CD4-positive, CD25-positive, alpha-beta regulatory T cell (primary cell): ENCODE results near the gene B4GALNT1. TPM values are rescaled to one million over a fixed set of nuclear protein-coding genes. Genes with fewer than 3 reads are reported as not detected.

Source experiments
- ATAC-seq, 2 donors: fragments of 150-1000 bp; cut with Tn5 transposase; one replicate each; pipeline ENCODE4 v1.10.0; 2021; ENCODE audit warnings: low read depth in 2 of 2, moderate number of reproducible peaks in 2 of 2, moderate library complexity in 1 of 2
- DNase-seq, 3 donors: peaks; one replicate each; pipeline versions ENCODE4 v3.0.0 to v3.0.0-alpha.2; 2012 to 2022; ENCODE audit warnings: mixed read lengths in 1 of 3
- H3K27ac ChIP-seq: one replicate; pipeline ENCODE4 v1.7.0; 2013; ENCODE audit warnings: mild to moderate bottlenecking, low read length; ENCODE audit not compliant: insufficient read depth, poor library complexity, severe bottlenecking
- H3K27me3 ChIP-seq: one replicate; pipeline ENCODE4 v1.7.0; 2013; ENCODE audit warnings: low read length; ENCODE audit not compliant: control insufficient read depth, insufficient read depth
- H3K36me3 ChIP-seq: one replicate; pipeline ENCODE4 v1.7.0; 2013; ENCODE audit warnings: mild to moderate bottlenecking, low read length, moderate library complexity; ENCODE audit not compliant: control insufficient read depth, insufficient read depth
- H3K4me1 ChIP-seq: 2 replicates; pipeline ENCODE4 v1.7.0; 2013; ENCODE audit warnings: mild to moderate bottlenecking, low read length; ENCODE audit not compliant: insufficient read depth, control insufficient read depth, poor library complexity, severe bottlenecking
- H3K4me3 ChIP-seq: one replicate; pipeline ENCODE4 v1.7.0; 2013; ENCODE audit warnings: low read depth, mild to moderate bottlenecking, low read length, moderate library complexity
- H3K9me3 ChIP-seq, 2 experiments: 1 replicate in 1 of 2; 2 replicates in 1 of 2; pipeline ENCODE4 v1.7.0; 2013; ENCODE audit warnings: low read length in 2 of 2, mild to moderate bottlenecking in 1 of 2, moderate library complexity in 1 of 2; ENCODE audit not compliant: control insufficient read depth in 2 of 2
- H3K27ac Mint-ChIP-seq, 3 donors: one replicate each; pipeline ENCODE4 v1.8.0; 2020 to 2022; ENCODE audit warnings: mild to moderate bottlenecking in 3 of 3, mixed read lengths in 3 of 3, moderate library complexity in 2 of 3
- H3K27me3 Mint-ChIP-seq: one replicate; pipeline ENCODE4 v1.8.0; 2022; ENCODE audit warnings: mild to moderate bottlenecking, mixed read lengths
- H3K36me3 Mint-ChIP-seq: one replicate; pipeline ENCODE4 v1.8.0; 2020; ENCODE audit warnings: mixed read lengths
- H3K4me1 Mint-ChIP-seq, 4 donors: one replicate each; pipeline ENCODE4 v1.8.0; 2020 to 2022; ENCODE audit warnings: mixed read lengths in 4 of 4, mild to moderate bottlenecking in 1 of 4
- H3K4me3 Mint-ChIP-seq, 4 donors: one replicate each; pipeline ENCODE4 v1.8.0; 2020 to 2022; ENCODE audit warnings: mild to moderate bottlenecking in 4 of 4, mixed read lengths in 4 of 4, moderate library complexity in 3 of 4
- H3K9me3 Mint-ChIP-seq, 7 donors: one replicate each; pipeline ENCODE4 v1.8.0; 2020 to 2022; ENCODE audit warnings: mixed read lengths in 7 of 7, mild to moderate bottlenecking in 3 of 7, moderate library complexity in 2 of 7
- polyA plus RNA-seq, 4 donors: library from polyadenylated mRNA; unstranded; fragments of 300-500 nt; fragmentation: Illumina TruSeq; gene quantifications; one replicate each; pipeline ENCODE4 v1.2.3, GENCODE V29; 2021
- total RNA-seq: library from RNA; stranded (reverse); gene quantifications from one replicate; pipeline ENCODE4 v1.2.3, GENCODE V29; 2022

B4GALNT1 gene
- total and polyA plus RNA-seq, 5 donors from 2014 or later: not detected

DNA sequence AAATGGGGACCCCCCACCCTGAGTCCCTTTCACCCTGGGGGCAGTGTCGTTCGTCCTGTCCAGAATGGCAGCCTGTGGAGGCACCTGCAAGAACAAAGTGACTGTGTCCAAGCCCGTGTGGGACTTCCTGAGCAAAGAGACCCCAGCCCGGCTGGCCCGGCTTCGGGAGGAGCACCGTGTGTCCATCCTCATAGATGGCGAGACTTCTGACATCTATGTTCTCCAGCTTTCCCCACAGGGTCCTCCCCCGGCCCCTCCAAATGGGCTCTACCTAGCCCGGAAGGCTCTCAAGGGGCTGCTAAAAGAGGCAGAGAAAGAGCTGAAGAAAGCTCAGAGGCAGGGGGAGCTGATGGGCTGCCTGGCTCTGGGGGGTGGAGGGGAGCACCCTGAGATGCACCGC, 26.2 kb downstream of the B4GALNT1 start:
- no peak for DNase-seq
- Mint-ChIP-seq H3K4me1 (peaks cover 0 to 43% (median 7%) of the 10 kb centered on the region in 4 donors), H3K27me3 (peaks cover 9% of the 10 kb centered on the region)

DNA sequence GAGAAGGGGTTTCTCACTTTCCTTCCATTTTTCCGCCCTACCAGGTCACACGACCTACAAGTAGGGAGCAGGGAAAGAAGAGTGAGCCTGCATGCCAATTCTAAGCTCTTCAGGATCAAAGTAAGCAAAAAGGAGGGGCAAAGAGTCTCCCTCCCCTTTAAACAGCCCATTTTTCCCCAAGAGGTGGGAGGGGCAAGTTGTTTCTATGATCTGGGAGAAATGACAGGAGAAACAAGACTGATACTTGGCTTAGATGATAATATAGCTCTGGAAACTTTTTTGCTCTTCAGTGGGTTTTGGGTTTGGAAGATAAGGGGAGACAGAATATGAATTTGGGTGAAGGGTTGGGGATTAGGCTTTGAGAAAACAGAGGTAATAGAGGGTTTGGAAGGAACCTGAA, 26.6 kb downstream of the B4GALNT1 start:
- Mint-ChIP-seq H3K27me3 (peaks cover 9% of the 10 kb centered on the region), H3K9me3 (peaks cover 0 to 2% (median 0%) of the 10 kb centered on the region in 7 donors), H3K27ac (peak overlapping the region in 1 of 3 donors; percentile 43), H3K4me3 (peak overlapping the region; percentile 27 to 88 (median 78)), H3K4me1 (peaks cover 0 to 42% (median 7%) of the 10 kb centered on the region in 4 donors), H3K36me3 (peaks cover 20% of the 10 kb centered on the region)
- Histone ChIP-seq H3K4me3 (no peak overlapping the region), H3K4me1 (peaks cover 28% of the 10 kb centered on the region), H3K36me3 (peaks cover 17% of the 10 kb centered on the region), H3K27me3 (no peaks in the 10 kb centered on the region), H3K27ac (no peak overlapping the region), H3K9me3 (no peaks in the 10 kb centered on the region)
- DNase-seq: no peak
- no peak for ATAC-seq

More for the DNA sequence above, 26.2 kb downstream of the B4GALNT1 start:
- Histone ChIP-seq H3K27me3 (no peaks in the 10 kb centered on the region), H3K36me3 (peaks cover 13% of the 10 kb centered on the region), H3K27ac (no peak overlapping the region), H3K9me3 (no peaks in the 10 kb centered on the region), H3K4me3 (no peak overlapping the region), H3K4me1 (peaks cover 32% of the 10 kb centered on the region)
- Mint-ChIP-seq H3K36me3 (peaks cover 16% of the 10 kb centered on the region), H3K9me3 (peaks cover 0 to 2% (median 0%) of the 10 kb centered on the region in 7 donors), H3K27ac (peak overlapping the region in 1 of 3 donors; percentile 43), H3K4me3 (peak overlapping the region in 3 of 4 donors; percentile 10 to 88 (median 87))
- ATAC-seq: no peak

DNA sequence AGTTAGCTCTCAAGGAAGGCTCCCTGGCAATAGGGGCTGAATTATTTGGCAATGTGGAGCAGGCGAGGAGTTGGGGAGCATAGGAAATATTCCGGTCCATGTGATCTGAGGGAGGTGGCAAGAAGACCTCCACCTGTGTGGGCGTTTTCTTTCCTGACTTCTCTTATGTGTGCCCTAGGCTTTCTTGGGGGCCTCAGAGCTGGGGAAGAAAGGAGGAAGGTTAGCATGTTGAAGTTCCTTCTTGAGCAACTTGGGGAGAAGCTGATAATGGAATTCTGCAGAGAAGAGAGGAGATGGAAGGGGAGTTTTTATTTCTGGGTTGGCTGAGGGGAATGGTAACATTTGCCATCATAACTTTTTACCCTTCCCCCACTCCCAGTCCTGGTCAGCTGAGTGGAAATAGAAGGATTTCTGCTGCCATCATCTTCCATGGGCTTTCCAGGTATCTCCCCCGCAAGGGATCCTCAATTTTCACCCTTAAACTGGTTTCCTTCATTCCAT, 27.1 kb downstream of the B4GALNT1 start:
- DNase-seq: no peak
- no peak for ATAC-seq
- Mint-ChIP-seq H3K27me3 (peaks cover 8% of the 10 kb centered on the region), H3K9me3 (peaks cover 0 to 2% (median 0%) of the 10 kb centered on the region in 7 donors), H3K4me1 (peaks cover 0 to 41% (median 7%) of the 10 kb centered on the region in 4 donors), H3K27ac (peak overlapping the region in 2 of 3 donors; percentile 53 to 77), H3K36me3 (peaks cover 25% of the 10 kb centered on the region), H3K4me3 (peak overlapping the region; percentile 88 to 94 (median 89))
- H3K27me3 ChIP-seq: no peaks in the 10 kb centered on the region
- peaks cover 23% of the 10 kb centered on the region for H3K4me1 ChIP-seq
- no peaks in the 10 kb centered on the region for H3K9me3 ChIP-seq
- H3K27ac ChIP-seq: no peak overlapping the region
- H3K36me3 ChIP-seq: peaks cover 22% of the 10 kb centered on the region
- peak overlapping the region; percentile 44 for H3K4me3 ChIP-seq

DNA sequence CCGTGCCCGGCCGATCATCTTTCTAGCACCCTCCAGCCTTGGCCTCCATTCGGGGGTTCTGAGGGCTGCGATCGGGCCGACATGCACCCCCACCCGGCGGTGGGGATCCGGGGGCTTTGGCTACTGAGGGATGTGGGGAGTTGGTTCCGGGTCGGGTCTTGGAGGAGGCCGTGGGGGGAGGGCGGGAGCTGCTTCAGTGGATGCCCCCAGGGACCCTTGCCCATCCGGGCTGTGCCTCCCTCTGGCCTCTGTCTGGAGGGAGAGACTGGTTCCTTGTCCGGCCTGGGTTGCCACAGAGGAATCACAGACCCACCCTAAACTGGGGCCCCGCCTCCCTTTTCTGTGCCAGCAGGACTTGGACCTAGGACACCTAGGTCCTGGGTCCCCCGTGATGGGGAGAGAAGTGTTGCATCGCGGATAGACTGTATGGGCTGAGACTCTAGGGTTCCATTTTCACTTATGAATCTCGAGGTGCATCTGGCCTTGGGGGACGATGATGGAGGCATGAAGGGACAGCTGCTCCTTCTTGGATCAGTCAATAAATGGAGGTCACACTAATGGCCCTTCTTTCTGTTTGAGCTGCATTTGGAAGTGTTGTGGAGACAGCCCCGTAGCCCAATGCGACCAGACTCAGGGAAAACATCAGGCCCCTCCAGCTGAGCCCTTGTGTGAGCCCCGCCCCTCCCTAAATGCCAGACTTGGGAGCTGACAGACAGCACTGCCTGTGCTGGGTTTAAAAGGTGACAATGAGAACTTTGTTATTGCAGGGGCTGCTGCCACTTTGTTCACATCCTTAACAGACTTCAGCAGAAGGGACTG, 27.8 kb downstream of the B4GALNT1 start:
- DNase-seq: no peak
- Mint-ChIP-seq H3K9me3 (no peaks in the 10 kb centered on the region), H3K4me1 (peaks cover 0 to 34% (median 7%) of the 10 kb centered on the region in 4 donors), H3K36me3 (peaks cover 32% of the 10 kb centered on the region), H3K27ac (peak overlapping the region; percentile 77 to 94 (median 82)), H3K4me3 (peak overlapping the region; percentile 88 to 94 (median 89)), H3K27me3 (peaks cover 1% of the 10 kb centered on the region)
- H3K9me3 ChIP-seq: no peaks in the 10 kb centered on the region
- no peaks in the 10 kb centered on the region for H3K27me3 ChIP-seq
- H3K36me3 ChIP-seq: peaks cover 29% of the 10 kb centered on the region
- H3K4me1 ChIP-seq: peaks cover 16% of the 10 kb centered on the region
- peak; percentile 11 to 36 for ATAC-seq
- H3K27ac ChIP-seq: no peak overlapping the region
- H3K4me3 ChIP-seq: peak overlapping the region; percentile 44

DNA sequence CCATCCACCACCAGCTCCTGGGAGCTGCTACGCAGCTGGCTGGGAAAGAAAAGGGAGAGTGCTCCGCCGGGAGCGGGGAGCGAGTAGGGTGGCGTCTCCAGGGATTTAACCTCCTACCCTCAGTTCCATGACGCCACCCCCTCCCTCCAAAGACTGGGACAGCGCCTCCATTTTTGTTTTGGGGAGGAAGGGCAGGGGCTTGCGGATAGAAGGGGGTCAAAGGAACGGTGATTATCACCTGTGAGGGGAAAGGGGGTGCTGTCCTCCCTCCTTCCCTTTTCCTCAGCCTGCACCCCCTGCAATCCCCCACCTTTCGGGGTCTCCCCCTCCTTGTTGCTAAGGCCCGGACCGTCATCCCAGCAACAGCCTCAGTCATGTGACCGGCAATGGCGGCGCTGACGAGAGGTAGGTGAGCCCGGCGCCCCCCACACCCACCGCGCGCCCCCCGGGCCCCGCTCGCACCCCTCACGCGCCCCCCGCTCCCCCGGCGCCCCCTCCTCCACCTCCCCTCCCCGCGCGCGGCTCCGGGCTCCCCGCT, 28.5 kb downstream of the B4GALNT1 start, which contains the start of gene DTX3:
DTX3 (plus strand) TSS at position 371 of the 538 bp plus-strand sequence. CDS start 1,694 bp downstream, outside the sequence.
- H3K4me1 ChIP-seq: peaks cover 15% of the 10 kb centered on the region
- peak in 2 of 3 donors; percentile 23 to 46 for DNase-seq
- peaks cover 36% of the 10 kb centered on the region for H3K36me3 ChIP-seq
- Mint-ChIP-seq H3K4me1 (peaks cover 0 to 34% (median 7%) of the 10 kb centered on the region in 4 donors), H3K9me3 (no peaks in the 10 kb centered on the region), H3K27ac (peak within 1 kb of the TSS; percentile 77 to 94 (median 82)), H3K27me3 (no peaks in the 10 kb centered on the region), H3K4me3 (peak within 1 kb of the TSS; percentile 88 to 94 (median 89)), H3K36me3 (peaks cover 38% of the 10 kb centered on the region)
- ATAC-seq: peak; percentile 44 to 48
- H3K9me3 ChIP-seq: no peaks in the 10 kb centered on the region
- H3K27me3 ChIP-seq: no peaks in the 10 kb centered on the region
- peak within 1 kb of the TSS; percentile 28 for H3K27ac ChIP-seq
- H3K4me3 ChIP-seq: peak within 1 kb of the TSS; percentile 61

DNA sequence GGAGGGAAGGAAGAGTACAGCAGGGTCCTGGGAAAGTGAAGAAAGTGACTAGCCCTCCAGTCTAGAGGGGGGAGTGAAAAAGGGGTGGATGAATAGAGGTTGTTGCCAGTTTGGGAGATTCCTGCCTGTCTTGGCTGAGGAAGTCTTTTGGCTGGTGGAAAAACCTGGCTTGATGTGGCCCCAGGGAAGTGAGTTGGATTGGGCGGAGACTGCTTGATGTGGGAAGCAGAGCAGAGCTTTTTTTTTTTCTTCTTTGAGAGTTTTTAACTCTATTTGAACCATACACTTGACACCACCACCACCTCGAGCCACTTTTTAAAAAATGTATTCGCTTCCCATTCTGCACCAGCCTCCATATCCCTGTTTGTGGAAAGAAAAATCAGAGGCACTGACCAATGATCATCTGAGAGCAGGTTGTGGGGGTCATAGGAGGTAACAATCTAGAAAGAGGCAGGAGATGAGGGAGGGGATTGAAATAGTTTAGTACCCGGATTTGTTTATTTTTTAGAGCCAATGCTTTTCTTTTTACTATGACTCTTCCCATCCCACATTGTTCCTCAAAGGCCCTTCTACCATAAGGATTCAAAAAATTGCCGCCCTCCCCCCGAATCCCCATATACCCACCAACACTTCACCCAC, 29.1 kb downstream of the B4GALNT1 start:
- ATAC-seq (no peak), DNase-seq (no peak)
- Mint-ChIP-seq H3K27ac (peak overlapping the region; percentile 57 to 77 (median 71)), H3K4me3 (peak overlapping the region; percentile 86 to 90 (median 88)), H3K27me3 (no peaks in the 10 kb centered on the region), H3K4me1 (peaks cover 0 to 34% (median 7%) of the 10 kb centered on the region in 4 donors), H3K36me3 (peaks cover 44% of the 10 kb centered on the region), H3K9me3 (no peaks in the 10 kb centered on the region)
- no peaks in the 10 kb centered on the region for H3K27me3 ChIP-seq
- H3K27ac ChIP-seq: peak overlapping the region; percentile 28
- no peaks in the 10 kb centered on the region for H3K9me3 ChIP-seq
- peaks cover 15% of the 10 kb centered on the region for H3K4me1 ChIP-seq
- peak overlapping the region; percentile 61 for H3K4me3 ChIP-seq
- H3K36me3 ChIP-seq: peaks cover 41% of the 10 kb centered on the region

DNA sequence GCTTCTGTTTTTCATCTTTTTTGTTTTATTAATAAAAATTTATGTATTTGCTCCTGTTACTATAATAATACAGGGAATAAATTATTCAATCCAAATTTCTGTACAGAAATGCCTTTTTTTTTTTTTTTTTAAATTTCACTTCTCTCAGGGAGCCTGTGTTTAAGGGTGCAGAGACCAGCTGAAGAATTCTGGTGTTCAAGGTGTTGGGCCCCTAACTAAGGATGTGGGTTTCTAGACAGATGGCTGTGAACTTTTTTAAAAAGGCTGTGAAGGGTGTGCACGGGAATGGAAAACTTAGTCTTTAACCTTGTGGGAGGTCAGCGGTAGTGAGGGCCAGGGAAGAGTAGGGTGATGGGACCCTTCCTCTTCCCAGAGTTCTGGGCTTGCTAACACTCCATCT, 29.7 kb downstream of the B4GALNT1 start:
- Mint-ChIP-seq H3K27ac (peak overlapping the region in 2 of 3 donors; percentile 57 to 77), H3K27me3 (no peaks in the 10 kb centered on the region), H3K9me3 (no peaks in the 10 kb centered on the region), H3K4me1 (peaks cover 0 to 34% (median 7%) of the 10 kb centered on the region in 4 donors), H3K4me3 (peak overlapping the region; percentile 86 to 90 (median 88)), H3K36me3 (peaks cover 49% of the 10 kb centered on the region)
- no peak overlapping the region for H3K27ac ChIP-seq
- H3K9me3 ChIP-seq: no peaks in the 10 kb centered on the region
- H3K27me3 ChIP-seq: no peaks in the 10 kb centered on the region
- no peak overlapping the region for H3K4me3 ChIP-seq
- ATAC-seq: no peak
- H3K36me3 ChIP-seq: peaks cover 42% of the 10 kb centered on the region
- peaks cover 15% of the 10 kb centered on the region for H3K4me1 ChIP-seq
- no peak for DNase-seq
